Right renal pelvis (tissue), 4 donors: ENCODE data around the gene SMAD7. TPM values are rescaled to one million over a fixed set of nuclear protein-coding genes. Genes with fewer than 3 reads are reported as not detected.

Experiments used
- DNase-seq, 4 donors: peaks; one replicate each; pipeline ENCODE4 v3.0.0-alpha.2; 2013; ENCODE audit warnings: low read depth in 4 of 4, low spot score in 3 of 4, missing footprints in 1 of 4
- polyA plus RNA-seq, 4 donors: library from polyadenylated mRNA; unstranded; fragments of 120-200 nt; gene quantifications; one replicate each; pipeline ENCODE4 v1.2.1, GENCODE V29; 2013; ENCODE audit not compliant: insufficient read length in 4 of 4

SMAD7 gene
- polyA plus RNA-seq, 4 donors = 66.6 to 73.8 (median 69.0) TPM

DNA sequence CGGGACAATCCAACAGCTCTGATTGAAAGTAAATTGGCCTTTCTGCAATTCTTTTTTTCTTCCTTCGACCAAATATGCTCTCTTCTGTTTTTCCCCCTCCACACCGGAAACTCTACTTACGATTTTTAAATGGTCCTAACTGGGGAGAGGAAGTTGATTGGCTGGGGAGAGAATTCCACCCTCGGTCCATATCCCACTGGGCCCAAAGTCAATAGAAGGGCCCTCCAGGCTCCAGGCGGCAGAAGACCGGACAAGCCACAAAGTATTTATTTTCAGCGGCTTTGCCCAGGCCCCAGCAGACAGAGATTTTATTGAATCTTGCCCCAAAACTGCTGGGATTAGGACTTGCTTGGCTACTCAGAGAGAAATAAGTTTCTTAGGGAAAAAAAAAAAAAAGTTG, 37.1 kb upstream of the SMAD7 start:
- DNase-seq = no peak

DNA sequence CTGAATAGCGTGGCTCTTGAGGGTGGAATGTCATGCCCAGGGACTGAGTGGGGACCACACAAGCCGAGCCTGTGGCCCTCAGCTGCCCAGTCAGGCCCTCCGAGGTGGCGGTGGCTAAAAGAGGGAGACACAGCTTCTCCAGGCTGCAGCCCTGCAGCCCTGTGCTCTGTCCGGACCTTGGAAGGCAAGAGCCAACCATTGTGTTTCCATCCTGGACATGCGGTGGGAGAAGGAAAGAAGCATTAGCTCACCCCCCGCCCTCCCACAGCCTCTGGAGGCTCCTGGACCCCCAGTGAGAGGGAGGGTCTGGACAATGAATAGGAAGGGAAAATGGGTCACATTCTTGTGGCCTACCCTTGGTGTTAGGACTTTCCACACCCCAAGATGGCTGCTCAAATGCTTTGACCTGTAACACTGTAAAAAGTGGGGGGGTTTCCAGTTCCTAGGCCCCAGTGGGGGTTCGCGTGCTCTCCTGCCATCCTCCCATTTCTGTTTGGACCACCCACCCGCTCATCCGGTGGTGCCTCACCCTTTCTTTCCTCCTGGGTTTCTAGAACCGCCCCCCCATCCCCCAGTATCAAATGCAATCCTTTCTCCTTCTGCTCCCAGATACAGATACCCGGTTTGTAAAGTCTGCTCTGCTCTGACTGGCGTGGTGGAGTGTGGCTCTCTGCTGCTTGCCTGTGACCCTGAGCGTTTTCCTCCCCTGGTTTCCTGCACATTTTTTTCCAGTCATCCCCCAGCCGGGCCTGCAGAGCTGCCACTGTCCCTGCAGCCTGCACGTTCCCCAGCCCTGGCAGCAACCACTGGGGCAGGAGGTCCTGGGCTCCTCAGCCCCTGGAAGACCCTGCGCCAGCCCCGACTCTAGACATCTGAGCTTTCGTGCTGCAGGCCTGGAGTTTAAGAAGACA, 36.3 kb upstream of the SMAD7 start:
- no peak for DNase-seq

DNA sequence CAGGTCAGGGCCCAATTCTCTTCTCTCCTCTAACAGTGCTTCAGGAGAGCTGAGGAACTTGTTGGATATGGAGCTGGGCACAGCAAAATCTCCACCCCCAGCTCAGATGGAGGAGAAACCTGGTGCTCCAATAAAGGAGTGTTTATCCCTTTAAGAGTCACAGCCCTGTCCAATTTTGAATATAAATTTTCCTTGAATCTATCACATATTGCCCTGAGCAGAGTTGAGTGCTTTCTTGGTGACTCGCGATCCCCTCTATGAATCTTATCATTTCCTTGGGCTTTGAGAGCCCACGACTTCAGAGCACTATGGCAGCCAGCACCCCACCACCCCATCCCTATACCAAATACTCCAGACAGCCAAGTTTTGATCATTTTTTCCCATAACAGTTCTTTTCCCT, 34.4 kb upstream of the SMAD7 start:
- no peak for DNase-seq

GRCh38 chr18:48983793-48984437, 33.1 kb upstream of the SMAD7 start:
- DNase-seq = no peak

DNA sequence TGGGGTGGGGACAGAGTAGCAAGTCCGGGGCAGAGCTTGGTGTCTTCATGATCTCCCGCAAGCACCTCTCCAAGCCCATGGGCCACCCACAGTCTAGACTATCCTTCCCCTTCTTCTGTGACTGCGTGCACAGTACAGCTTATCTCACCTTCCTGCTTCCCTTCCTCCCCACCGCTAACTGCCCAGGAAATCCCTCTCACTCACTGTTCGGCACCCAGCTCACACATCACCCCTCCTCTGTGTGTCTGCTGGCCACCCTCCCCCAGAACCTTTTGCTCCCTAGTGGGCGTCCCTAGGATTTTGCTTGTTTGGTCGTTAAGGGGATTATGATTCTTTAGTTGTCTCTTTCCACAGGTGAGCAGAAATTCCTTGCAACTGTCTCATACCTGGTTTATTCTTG, 31.5 kb upstream of the SMAD7 start:
- no peak for DNase-seq

DNA sequence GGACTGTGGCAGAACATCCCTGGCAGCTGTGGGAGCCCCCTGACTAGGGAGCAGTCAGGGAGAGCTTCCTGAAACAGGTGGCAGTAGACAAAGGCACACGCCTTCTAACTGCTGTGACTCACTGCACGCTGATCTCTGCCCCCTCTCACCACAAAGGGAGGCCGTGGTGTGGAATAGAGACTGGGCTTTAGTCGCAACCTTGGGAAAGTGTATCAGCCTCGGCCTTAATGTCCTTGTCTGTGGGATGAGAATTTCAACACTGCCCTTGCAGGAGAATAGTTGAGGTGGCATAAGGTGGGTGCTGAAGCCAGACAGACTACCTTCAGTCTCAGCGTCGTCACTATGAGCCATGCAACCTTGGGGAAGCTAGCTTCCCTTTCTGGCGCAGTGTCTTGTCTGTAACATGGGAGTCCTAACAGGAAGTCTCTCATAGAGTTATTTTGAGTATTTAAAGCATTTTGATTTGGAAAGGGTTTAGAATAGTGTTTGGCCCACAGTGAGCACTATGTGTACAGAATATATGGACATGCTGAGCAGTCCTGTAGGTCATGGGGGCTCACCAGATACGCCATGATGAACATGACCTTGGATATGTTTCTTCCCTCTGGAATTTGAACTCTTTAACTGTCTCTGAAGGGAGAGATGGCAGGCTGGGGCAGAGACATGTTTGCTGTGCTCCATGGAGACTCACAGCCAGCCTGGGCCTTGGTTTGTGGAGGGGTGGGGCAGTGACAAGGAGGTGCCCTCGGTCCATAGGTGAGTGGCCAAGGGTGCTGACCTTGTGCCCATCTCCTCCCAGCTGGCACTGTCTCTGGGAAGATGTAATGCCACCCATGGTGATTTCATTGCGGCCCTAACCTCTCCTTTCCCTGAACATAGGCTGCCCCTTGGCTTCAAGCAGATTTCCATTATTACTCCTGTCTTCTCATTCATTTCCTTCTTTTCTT, 29.5 kb upstream of the SMAD7 start:
- no peak for DNase-seq

DNA sequence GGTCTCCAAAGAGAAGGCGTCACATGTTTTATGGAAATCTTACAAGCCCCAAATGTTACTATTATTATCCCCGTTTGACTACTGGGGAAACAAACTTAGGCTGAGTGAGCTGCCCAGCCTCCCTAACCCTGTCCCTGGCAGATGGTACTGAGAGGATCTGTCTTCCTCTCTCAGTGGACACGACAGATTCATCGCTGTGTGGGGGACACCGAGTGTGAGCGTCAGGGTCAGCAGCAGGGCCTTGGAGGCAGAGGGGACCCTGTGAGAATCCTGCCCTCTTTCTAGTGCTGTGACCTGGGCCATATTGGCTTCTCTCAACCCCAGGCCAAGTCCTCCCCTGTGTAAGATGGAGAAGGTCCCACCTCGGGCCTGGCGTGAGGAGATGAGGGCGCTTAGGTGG, 27.1 kb upstream of the SMAD7 start:
- DNase-seq = no peak

GRCh38 chr18:48975817-48976649, 25.3 kb upstream of the SMAD7 start:
- no peak for DNase-seq

- DNase-seq = no peak
Measured at GRCh38 chr18:48975120-48975816, 24.5 kb upstream of the SMAD7 start.

DNA sequence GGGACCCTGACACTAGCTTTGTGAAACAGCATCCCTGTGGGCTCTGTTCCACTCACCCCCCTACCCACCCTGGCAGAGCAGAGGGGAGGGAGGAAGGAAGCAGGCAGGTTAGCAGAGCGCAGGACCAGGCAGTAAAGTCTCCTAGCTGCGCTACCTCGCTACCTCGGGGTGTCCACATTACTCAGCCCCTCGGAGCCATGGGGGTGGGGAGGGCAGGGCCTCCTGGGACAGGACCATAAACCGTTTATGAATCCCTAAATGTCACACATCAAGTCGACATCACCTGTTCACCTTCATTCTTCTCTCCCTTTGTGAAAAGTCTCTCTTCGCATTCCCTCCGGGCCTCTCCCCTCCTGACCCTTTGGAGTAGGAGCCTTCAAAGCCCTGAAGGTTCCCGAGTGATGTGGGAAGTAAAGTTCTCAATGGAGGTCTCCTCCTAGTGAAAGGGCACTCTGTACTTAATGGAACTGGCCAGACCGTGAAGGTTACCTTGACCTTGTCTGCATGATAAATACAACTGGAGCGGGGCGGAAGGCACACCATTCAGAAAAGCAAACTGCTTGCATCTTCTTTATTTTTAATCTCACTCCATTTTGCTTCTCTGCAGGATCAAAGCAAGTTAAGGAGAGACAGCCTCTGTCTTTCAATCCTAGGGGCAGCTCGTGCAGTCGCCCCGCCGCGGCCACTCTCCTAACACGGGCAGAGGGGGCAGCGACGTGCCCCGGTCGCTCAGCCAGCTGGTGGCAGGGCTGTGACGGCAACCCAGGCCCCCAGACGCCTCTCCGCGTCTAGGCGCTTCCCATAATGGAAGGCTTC, 23.7 kb upstream of the SMAD7 start:
- no peak for DNase-seq

GRCh38 chr18:48973731-48974130, 23.0 kb upstream of the SMAD7 start:
- DNase-seq = no peak

GRCh38 chr18:48968412-48969215, 17.8 kb upstream of the SMAD7 start:
- no peak for DNase-seq

DNA sequence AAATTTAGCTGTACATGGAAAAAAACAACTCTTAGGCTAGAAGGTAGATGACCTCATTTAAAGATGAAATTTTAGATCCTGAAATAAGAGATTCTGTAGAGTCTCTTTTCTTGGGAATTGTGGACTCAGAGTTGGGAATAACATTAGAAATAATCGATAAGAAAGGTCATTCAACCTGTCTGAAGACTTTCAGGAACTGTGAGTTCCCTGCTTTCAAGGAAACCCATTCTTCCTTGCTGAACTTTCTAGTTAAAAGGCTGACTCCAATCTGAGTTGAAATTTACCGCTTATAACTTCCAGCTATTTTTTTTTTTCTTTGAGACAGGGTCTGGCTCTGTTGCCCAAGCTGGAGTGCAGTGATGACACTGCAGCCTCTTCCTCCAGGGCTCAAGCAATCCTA, 16.8 kb upstream of the SMAD7 start:
- no peak for DNase-seq

DNA sequence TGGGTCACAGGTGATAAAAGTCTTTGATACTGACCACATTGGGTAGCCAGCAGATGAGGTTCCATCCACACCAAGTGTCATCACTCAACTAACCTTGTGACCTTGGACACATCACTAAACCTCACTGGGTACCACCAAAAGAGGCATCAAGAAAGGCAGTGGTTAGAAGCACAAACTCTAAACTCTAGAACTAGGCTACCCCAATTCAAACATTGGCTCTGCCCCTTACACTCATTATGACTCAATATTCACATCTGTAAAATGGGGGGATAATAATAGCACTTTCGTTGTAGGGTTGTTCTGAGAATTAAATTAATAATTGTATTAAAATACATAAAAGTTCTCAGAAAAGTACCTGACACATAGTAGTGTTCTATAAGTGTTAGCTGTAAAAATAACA, 15.8 kb upstream of the SMAD7 start:
- DNase-seq = no peak

DNA sequence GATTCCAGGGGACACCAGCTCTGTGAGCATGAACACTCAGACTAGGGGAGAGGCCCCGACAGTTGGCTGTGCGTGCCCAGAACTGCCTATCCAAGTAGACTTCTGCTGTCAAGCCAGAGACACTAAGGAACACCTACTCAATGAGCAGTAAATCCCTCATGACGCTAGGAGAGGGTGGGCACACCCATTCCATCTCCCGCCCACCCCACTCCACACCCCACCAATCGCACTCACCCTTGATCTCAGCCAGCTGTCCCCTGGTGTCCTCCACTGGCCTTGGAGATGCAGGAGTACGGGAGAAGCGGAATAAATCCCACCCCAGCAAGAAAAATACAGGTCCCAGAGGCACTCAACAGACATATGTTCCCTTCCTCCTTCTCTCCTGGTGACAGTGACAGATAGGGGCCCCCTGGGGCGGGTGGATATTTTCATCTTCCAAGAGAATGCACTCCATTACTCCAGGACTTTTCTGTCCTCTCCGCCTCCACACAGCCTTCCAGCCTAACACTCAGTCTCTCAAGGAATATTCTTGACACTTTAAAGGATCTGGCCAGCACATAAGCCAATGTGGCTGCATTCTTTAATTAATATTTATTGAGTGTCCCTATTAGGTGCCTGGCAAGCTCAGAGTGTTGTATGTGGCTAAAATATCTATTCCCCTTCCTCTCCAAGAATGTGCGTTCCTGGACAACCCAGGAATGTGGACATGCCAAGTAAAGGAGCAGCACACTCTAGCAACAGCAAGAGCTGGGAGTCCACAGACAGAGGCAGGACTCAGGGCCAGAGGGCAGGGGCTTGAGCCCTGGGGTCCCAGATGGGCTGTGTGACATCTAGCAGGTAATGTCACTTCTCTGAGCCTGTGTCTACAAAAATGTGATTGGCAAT, 13.1 kb upstream of the SMAD7 start:
- no peak for DNase-seq

DNA sequence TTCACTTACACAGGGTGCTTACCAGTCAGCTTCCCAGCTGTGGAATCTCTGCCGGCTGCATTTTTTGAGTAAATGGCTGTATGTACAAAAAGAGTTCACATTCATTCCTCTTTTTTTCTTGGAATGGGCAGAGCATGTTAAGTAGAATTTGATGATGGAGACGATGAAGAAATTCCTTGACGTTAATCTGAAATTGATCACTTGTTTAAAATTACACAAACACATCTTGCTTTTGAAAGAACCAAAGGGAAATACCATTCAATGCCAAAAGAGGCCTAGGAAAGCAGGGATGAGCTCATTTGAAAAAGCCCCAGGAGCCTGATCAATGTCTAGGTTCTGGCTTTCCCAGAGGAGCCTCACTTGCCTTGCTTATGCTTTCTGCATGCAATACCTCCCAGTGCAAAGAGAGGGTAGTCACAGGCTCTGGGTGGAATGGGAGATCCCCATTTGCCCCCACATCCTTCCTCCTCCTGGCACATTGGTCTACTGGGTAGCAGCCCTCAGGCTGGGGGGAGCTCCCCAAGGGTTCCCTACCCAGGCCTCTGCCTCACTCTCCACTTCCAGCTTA, 12.3 kb upstream of the SMAD7 start:
- DNase-seq = no peak
